ENCODE results near the gene SLC1A7.
"Not testable (repeated sequence)": the region's sequence is repeated elsewhere in the genome, so short reads cannot be mapped to it uniquely, and the experiment has no call there.

Gene SLC1A7

GRCh38 chr1:53142226-53142853 is at the start of gene SLC1A7:
Gene SLC1A7 (minus strand): TSS chr1:53142638. CDS start chr1:53142449, 189 bp downstream.
- DNase-seq = no peak

DNA sequence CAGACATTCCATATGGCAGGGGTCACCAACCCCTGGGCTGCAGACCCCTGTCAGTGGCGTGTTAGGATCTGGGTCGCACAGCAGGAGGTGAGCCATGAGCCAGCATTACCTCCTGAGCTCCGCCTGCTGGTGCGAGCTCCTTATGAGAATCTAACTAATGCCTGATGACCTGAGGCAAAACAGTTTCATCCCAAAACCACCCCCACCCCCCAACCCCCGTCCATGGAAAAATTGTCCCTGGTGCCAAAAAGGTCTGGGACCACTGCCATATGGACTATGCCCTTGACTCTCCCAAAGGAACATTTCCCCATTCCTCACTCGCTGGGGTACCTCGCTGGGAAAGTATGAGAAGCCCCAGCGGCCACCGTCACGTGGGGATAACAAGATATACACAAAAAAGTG is 47.8 kb upstream of the SLC1A7 start:
- no peak for DNase-seq

DNA sequence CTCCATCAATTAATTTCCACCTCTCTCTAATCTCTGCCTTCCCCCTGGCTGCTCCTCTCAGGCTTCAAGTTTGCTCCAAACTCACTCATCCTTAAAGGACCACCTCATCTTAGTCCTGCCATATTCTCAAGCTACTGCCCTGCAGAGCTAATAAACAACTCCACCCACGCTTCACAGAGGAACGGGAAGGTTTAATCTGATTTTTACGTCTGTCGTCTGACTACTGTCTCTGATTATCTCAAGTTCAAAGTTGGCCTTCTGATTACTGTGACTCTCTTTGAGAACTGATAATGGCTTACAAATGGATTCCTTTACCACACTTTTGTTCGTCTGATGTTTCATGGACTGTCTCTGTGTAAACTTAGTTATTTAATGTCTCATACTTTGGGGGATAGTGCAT is 46.6 kb upstream of the SLC1A7 start:
- no peak for DNase-seq

DNA sequence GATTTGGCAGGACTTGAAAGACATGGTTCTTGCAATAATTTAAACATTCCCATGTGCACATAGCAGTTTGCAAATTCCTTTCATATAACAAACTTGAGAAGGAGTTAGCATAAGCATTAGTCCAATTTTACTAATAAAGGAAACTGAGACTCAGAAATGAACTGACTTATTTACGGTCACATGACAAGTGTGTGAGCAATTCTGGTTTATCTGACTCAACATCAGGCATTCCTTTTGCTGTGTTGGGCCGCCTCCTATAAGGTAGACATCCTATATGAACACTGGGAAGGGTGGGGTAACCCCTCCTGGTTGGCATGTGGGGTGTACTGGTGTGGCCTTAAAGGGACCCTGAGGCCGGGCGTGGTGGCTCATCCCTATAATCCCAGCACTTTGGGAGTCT is 45.7 kb upstream of the SLC1A7 start:
- peak; percentile 18 for DNase-seq

DNA sequence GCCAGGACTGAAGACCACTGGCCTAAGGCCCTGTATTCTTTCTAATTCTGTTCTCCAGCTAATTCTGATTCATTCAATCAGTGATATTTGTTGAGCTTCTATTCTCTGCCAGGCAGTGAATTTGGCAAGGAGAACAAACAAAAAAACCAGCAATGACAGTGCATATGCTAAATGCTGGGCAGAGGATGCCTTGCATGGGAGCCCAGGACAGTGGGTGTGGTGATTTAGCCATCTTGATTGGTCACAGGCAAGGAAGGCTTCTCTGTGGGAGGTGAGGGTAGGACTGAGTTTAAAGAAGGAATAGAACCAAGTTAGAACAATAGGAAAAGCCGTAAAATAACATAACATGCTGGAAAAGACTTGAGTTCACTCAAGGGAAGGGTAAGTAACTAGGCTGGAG is 45.0 kb upstream of the SLC1A7 start:
- DNase-seq = no peak

GRCh38 chr1:53186533-53186932 is 44.1 kb upstream of the SLC1A7 start:
- DNase-seq = no peak

GRCh38 chr1:53185955-53186297 is 43.5 kb upstream of the SLC1A7 start:
- not testable (repeated sequence) for DNase-seq

GRCh38 chr1:53183095-53183990 is 40.9 kb upstream of the SLC1A7 start:
- no peak for DNase-seq

DNA sequence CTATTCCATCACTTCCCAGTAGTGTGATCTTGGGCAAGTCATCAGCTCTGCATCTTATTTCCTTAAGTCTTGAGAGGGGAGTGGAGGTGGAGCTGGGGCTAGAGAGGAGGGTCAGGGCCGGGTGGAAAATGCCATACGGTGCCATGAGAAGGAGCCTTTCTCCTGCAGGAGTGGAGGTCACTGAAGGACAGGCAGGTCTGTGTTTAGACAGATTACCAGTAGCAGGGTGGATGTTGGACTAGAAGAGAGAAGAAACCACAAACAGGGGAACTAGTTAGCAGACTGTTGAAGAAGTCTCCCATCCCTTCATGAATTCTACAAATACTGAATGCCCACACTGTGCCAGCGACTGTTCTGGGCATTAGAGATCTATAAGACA is 40.3 kb upstream of the SLC1A7 start:
- DNase-seq = no peak

DNA sequence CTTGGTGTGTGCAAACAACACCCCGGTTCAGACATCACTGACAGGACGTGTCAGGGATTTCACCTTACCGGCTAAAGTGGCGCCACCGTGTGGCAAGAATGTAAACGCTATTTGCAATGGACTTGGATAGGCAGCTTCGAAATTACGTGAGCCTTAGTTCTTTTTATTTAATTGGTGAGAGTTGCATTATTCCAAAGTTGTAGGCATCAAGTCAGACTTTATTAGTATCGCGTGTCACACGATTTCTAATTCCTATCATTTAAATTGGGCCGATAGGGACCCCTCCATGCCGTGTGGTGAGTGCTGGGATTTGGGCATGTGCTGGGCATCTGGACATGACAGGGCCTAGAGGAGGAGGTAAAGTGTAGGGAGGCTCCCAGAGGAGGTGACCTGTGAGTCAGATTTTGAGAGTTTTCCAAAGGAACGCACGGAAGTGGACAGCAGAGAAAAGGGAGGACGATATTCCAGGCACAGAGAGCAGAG is 39.7 kb upstream of the SLC1A7 start:
- DNase-seq = peak; percentile 85

GRCh38 chr1:53180951-53181350 is 38.5 kb upstream of the SLC1A7 start:
- DNase-seq = no peak

DNA sequence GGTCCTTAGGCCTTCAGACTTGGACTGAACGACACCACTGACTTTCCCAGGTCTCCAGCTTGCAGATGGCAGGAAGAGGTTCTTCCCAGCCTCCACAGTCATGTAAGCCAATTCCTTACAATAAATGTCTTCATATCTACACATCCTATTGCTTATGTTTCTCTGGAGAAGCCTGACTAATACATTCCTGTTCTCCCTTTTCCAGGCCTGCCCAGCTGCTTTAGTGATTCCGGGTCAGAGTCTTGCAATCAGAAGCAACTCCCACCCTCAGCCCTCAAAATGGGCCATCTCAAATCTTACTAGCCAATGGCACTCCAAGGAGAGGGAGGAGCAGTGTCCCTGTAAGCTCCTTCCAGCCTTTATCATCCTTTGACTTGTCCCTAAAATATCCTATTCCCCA is 37.8 kb upstream of the SLC1A7 start:
- DNase-seq = no peak

DNA sequence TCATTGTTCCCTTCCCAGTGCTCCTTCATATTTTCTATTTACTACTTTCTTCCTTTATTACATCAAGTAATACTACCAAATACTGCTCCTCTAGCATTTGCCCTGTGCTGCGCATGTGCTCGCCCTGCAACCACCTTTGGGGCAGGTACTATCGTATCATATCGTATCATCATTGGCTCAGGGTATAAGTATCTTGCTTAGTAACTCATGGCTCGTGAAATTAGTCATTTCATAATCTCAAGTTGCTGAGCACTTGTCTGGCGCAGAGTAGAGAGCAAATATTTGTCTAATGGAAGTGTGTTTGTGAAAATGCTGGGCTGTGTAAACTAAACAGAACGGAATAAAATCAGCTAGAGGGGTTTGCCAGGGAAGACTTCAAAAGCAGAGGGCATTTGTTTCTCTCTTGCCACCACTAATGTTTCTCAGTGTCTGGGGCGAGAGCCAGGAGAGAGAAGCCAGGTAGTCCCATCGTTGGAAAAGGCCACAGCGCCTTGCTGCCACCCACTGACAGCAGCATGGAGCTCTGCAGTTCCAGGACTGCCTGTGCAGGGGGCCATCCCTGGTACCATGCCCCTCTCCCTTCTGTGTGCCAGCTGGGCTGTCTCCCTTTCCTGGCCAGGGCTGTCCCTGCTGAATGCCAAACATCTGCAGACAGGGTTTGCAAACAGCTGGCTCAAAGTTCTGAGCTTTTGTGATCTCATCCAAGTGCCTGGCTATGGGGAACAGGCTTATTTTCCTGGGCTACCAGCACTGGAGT is 34.2 kb upstream of the SLC1A7 start:
- DNase-seq = no peak

DNA sequence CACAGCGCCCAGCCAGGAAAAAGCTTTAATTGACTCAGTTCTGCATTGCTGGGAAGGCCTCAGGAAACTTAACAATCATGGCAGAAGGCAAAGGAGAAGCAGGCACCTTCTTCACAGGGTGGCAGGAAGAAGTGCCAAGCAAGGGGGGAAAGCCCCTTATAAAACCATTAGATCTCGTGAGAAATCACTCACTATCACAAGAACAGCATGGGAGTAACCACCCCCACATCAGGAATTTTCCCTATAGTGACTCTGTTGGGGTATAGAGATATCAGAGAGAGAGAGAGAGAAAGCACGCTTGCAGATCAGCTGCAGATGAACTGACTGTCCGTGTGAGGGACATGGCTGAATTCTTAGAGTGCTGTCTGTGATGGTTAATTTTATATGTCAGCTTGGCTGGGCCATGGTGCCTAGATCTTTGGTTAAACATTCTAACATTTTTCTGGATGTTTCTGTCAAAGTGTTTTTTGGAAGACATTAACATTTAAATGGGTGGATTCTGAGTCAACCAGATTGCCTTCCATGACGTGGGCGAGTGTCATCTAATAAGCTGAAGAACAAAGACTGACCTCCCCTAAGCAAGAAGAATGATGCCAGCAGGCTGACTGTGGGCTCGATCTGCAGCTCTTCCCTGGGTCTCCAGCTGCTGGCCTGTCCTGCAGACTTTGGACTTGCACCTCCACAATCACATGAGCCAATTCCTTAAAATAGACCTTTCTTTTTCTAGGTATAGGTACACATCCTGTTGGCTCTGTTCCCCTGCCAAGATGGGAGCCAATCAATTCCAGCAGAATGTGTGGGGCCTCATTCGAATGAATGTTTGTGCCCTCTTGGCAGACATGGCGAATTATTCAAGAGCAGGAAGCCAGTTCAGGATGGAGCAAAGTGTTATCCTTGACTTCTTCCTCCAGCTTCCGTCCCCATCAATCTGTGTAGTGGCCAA is 32.8 kb upstream of the SLC1A7 start:
- DNase-seq = no peak

- DNase-seq = no peak
Observed at GRCh38 chr1:53172426-53173128, 30.1 kb upstream of the SLC1A7 start.

DNA sequence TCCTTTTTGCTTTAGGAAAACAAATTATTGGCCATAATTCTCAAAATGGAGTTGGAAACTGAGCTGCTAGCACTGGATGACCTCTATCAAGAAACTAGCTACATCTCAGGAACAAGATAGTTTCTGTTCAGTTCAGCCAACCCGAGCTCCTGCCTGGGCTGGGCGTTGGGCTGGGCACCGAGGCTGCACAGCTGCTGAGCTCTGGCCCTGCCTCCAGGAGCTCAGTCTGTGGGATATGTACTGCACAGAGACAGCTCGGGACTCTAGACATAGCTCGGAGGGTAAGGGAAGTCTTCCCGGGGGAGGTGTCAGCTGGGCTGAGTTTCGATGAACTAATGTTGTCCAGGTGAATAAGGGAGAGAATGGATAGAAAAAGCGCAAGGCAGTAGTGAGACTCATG is 24.5 kb upstream of the SLC1A7 start:
- no peak for DNase-seq

DNA sequence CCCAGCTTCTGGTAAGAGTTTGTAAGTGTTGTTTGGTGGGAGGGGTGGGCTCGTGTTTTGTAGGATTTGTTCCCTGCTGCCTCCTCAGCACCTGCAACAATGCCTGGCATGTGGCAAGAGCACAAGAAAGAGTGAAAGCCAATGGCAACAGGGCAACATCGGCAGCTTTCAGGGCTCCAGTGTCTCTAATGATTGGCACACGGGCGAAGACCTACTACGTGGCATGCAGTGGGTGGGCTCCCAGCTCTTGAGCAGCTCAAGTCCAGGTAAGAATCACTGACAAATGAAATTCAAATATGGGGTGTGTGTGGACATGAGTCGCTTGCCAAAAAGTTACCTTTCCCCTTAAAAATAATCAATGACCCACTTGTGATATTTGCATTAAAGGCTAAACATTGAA is 23.9 kb upstream of the SLC1A7 start:
- no peak for DNase-seq

- DNase-seq = no peak
Observed at GRCh38 chr1:53165408-53165961, 23.0 kb upstream of the SLC1A7 start.

GRCh38 chr1:53163291-53163768 is 20.9 kb upstream of the SLC1A7 start:
- no peak for DNase-seq

DNA sequence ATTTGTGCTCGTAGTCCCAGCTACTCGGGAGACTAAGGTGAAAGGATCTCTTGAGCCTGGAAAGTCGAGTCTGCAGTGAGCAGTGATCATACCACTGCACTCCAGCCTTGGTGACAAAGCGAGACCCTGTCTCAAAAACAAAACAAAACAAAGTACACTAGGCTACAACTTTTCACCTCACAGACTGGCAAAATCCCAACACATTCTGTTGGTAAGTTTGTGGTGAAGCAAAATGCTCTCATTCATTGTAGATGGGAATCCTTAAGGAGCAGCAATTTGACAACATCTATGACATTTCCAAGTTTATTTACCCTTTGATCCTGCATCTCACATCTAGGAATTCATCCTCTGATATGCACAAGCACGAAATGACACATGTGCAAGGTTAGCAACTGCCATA is 20.2 kb upstream of the SLC1A7 start:
- DNase-seq = no peak

DNA sequence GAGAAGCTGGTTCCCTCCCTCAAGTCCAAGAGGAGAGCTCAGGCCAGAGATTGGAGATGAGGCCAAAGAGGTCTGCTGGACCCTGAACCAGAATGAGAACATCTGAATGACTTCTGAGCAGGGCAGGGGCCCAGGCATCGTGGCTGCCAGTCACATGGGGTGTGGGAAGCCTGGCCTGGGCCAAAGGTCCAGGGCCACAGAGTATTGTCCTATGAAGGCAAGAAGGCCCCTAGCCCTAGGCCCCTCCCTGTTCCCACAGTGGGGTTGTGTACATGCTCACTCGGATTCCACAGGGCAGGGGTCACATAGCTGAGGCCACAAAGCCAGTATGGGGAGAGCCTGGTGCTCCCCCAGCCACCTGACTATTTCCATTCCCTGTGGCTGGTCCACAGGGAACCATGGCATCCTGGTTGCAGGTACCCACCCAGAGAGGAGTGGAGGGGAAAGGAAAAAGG is 18.5 kb upstream of the SLC1A7 start:
- DNase-seq = no peak
